Sigmoid colon (tissue), 7 donors: ENCODE measurements around the gene ACO2. TPM values are rescaled to one million over a fixed set of nuclear protein-coding genes. Genes with fewer than 3 reads are reported as not detected.

Experiments used
- DNase-seq: peaks from one replicate; pipeline ENCODE4 v3.0.0-alpha.2; 2019
- H3K27ac ChIP-seq, 4 donors: fragments of 200-600 bp; sonication (generic); one replicate each; pipeline ENCODE4 v1.5.1; 2016 to 2019; ENCODE audit warnings: mild to moderate bottlenecking in 1 of 4
- H3K27me3 ChIP-seq, 3 donors: fragments of 200-600 bp; sonication (generic); one replicate each; pipeline ENCODE4 v1.5.1; 2019; ENCODE audit warnings: mild to moderate bottlenecking in 1 of 3
- H3K36me3 ChIP-seq, 4 donors: fragments of 200-600 bp; sonication (generic); one replicate each; pipeline ENCODE4 v1.5.1; 2016 to 2019
- H3K4me1 ChIP-seq, 4 donors: fragments of 200-600 bp; sonication (generic); one replicate each; pipeline ENCODE4 v1.5.1; 2017 to 2019
- H3K4me3 ChIP-seq, 4 donors: fragments of 200-600 bp; sonication (generic); one replicate each; pipeline ENCODE4 v1.5.1; 2017 to 2019; ENCODE audit warnings: mild to moderate bottlenecking in 2 of 4, moderate library complexity in 1 of 4
- H3K9me3 ChIP-seq, 4 donors: fragments of 200-600 bp in 3 of 4; sonication (generic) in 3 of 4; one replicate each; pipeline versions ENCODE4 v1.5.1 to v1.6.1; 2013 to 2019
- EP300 ChIP-seq, 4 donors: sonication (generic); formaldehyde crosslinking; IDR thresholded peaks; one replicate each; pipeline ENCODE4 v1.6.1; 2017; ENCODE audit warnings: antibody characterized with exemption in 4 of 4
- POLR2A ChIP-seq, 2 donors: fragments of 450-650 bp; IDR thresholded peaks; one replicate each; pipeline ENCODE4 v1.6.1; 2016; ENCODE audit warnings: antibody characterized with exemption in 2 of 2, mild to moderate bottlenecking in 2 of 2, moderate library complexity in 2 of 2
- POLR2AphosphoS5 ChIP-seq, 4 donors: sonication (generic); formaldehyde crosslinking; IDR thresholded peaks; one replicate each; pipeline ENCODE4 v1.6.1; 2017; ENCODE audit warnings: antibody characterized with exemption in 4 of 4
- WGBS, 2 donors: extraction: QIAGEN DNeasy Blood & Tissue Kit; methylation state at CpG; one replicate each; pipeline ENCODE4 v1.1.7; 2013; 5-methylcytosine and 5-hydroxymethylcytosine counted together
- intact Hi-C: fragments of 100-400 bp; cut with DNase I; formaldehyde crosslinking; loops from one replicate; pipeline ENCODE4 v1.15.1; 2023
- polyA plus RNA-seq, 3 donors: library from polyadenylated mRNA; stranded (reverse); fragments of 200-250 nt; gene quantifications; one replicate each; pipeline ENCODE4 v1.2.3, GENCODE V29; 2013
- total RNA-seq, 4 donors: library from RNA; depleted of rRNA; stranded (reverse); fragments of >200 nt; gene quantifications; one replicate each; pipeline ENCODE4 v1.1.0, GENCODE V29; 2016
- TF ChIP-seq, protein P1 (sequence below), 4 experiments: fragments of 450-650 bp in 3 of 4; fragments of 200-600 bp in 1 of 4; IDR thresholded peaks; one replicate each; pipeline ENCODE4 v1.5.1; 2016 to 2019; ENCODE audit warnings: antibody characterized with exemption in 4 of 4, mild to moderate bottlenecking in 3 of 4, moderate library complexity in 2 of 4
- donor health status: healthy with polysubstance abuse.
- donor health status: Bipolar disorder and iron deficiency.
- donor health status: healthy.

The ACO2 gene
- total and polyA plus RNA-seq, 7 donors: 67.3 to 157 (median 90.3) TPM

DNA sequence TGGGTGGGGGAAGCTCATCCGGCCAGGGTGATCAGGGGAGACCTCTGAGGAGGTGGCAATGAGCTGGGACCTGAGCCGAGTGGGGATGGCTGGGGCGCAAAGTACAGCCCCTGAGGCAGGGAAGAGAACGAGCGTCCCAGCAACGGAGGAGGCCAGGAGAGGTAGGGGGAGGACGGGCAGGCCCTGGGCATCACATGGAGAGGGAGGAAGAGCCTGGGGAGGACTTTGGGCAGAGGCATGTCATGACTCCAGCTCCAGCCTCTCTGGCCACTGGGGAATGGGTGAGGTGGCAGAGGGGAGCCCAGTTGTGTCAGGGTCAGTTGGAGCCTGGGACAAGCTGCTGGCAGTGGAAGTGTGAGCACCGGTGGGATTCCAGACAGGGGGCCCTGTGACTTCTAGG lies 109.2 kb downstream of the ACO2 start:
- WGBS, 2 donors: 94 to 96% methylated on average over 8 of the region's 8 CpGs
- DNase-seq: no peak
- Histone ChIP-seq H3K9me3 (no peaks in the 10 kb centered on the region), H3K36me3 (peaks cover 10 to 62% (median 24%) of the 10 kb centered on the region in 4 donors), H3K4me1 (peaks cover 0 to 13% (median 12%) of the 10 kb centered on the region in 4 donors), H3K4me3 (no peak overlapping the region), H3K27me3 (no peaks in the 10 kb centered on the region), H3K27ac (no peak overlapping the region)
- intact Hi-C loops: no loop called here
- TF ChIP-seq POLR2A (IDR thresholded peaks at IDR 0.05) (no peak), POLR2AphosphoS5 (IDR thresholded peaks at IDR 0.05) (no peak), EP300 (IDR thresholded peaks at IDR 0.05) (no peak)
- TF ChIP-seq, protein P1, sequence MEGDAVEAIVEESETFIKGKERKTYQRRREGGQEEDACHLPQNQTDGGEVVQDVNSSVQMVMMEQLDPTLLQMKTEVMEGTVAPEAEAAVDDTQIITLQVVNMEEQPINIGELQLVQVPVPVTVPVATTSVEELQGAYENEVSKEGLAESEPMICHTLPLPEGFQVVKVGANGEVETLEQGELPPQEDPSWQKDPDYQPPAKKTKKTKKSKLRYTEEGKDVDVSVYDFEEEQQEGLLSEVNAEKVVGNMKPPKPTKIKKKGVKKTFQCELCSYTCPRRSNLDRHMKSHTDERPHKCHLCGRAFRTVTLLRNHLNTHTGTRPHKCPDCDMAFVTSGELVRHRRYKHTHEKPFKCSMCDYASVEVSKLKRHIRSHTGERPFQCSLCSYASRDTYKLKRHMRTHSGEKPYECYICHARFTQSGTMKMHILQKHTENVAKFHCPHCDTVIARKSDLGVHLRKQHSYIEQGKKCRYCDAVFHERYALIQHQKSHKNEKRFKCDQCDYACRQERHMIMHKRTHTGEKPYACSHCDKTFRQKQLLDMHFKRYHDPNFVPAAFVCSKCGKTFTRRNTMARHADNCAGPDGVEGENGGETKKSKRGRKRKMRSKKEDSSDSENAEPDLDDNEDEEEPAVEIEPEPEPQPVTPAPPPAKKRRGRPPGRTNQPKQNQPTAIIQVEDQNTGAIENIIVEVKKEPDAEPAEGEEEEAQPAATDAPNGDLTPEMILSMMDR (IDR thresholded peaks at IDR 0.05): no peak

Other genes with a start within 250 kb of the ACO2 start
- gene CHADL, start 228.2 kb upstream of the ACO2 start, total RNA-seq: 10 to 100 TPM in 3 of 4 donors, 1 to 10 TPM in 1; 3.3 to 25.5 (median 16.5) TPM
- 1 to 10 TPM in 2 of 3 donors, under 1 TPM in 1; 0.46 to 4.2 (median 2.1) TPM for gene CHADL, start 228.2 kb upstream of the ACO2 start, polyA plus RNA-seq
- 10 to 100 TPM; 24.5 to 41.3 (median 33.2) TPM for gene RANGAP1, start 182.9 kb upstream of the ACO2 start, total RNA-seq
- 10 to 100 TPM; 18.7 to 64.8 (median 19.8) TPM for gene RANGAP1, start 182.9 kb upstream of the ACO2 start, polyA plus RNA-seq
- gene ZC3H7B, start 167.6 kb upstream of the ACO2 start, total RNA-seq: 10 to 100 TPM; 20.1 to 32.2 (median 25.8) TPM
- gene ZC3H7B, start 167.6 kb upstream of the ACO2 start, polyA plus RNA-seq: 10 to 100 TPM; 13.2 to 43.3 (median 15.7) TPM
- gene TEF, start 87.2 kb upstream of the ACO2 start, total RNA-seq: 10 to 100 TPM; 21.3 to 30.3 (median 24.8) TPM
- gene TEF, start 87.2 kb upstream of the ACO2 start, polyA plus RNA-seq: 10 to 100 TPM; 12.6 to 14.8 (median 14.4) TPM
- 10 to 100 TPM; 23.2 to 38.2 (median 31.8) TPM for gene TOB2, start 22.3 kb upstream of the ACO2 start, total RNA-seq
- gene TOB2, start 22.3 kb upstream of the ACO2 start, polyA plus RNA-seq: 10 to 100 TPM; 13.2 to 31.9 (median 15.0) TPM
- 10 to 100 TPM; 31.9 to 54.2 (median 44.4) TPM for gene PHF5A, start 425 bp upstream of the ACO2 start, total RNA-seq
- 10 to 100 TPM; 49.2 to 59.6 (median 59.6) TPM for gene PHF5A, start 425 bp upstream of the ACO2 start, polyA plus RNA-seq
- gene POLR3H, start 75.4 kb downstream of the ACO2 start, total RNA-seq: 10 to 100 TPM; 10.3 to 14.4 (median 12.2) TPM
- gene POLR3H, start 75.4 kb downstream of the ACO2 start, polyA plus RNA-seq: 10 to 100 TPM in 1 of 3 donors, 1 to 10 TPM in 2; 4.6 to 19.7 (median 7.2) TPM
- gene CSDC2, start 91.9 kb downstream of the ACO2 start, total RNA-seq: 10 to 100 TPM in 2 of 4 donors, 1 to 10 TPM in 2; 6.4 to 19.9 (median 10.6) TPM
- gene CSDC2, start 91.9 kb downstream of the ACO2 start, polyA plus RNA-seq: 1 to 10 TPM in 1 of 3 donors, under 1 TPM in 2; 0.46 to 1.2 (median 0.60) TPM
- gene PMM1, start 120.7 kb downstream of the ACO2 start, total RNA-seq: 10 to 100 TPM; 35.0 to 58.9 (median 43.6) TPM
- 100 to 1,000 TPM in 1 of 3 donors, 10 to 100 TPM in 2; 52.4 to 102 (median 67.3) TPM for gene PMM1, start 120.7 kb downstream of the ACO2 start, polyA plus RNA-seq
- 10 to 100 TPM; 11.0 to 29.1 (median 16.9) TPM for gene DESI1, start 151.9 kb downstream of the ACO2 start, total RNA-seq
- gene DESI1, start 151.9 kb downstream of the ACO2 start, polyA plus RNA-seq: 10 to 100 TPM; 10.2 to 19.2 (median 12.5) TPM
- 100 to 1,000 TPM; 143 to 220 (median 202) TPM for gene XRCC6, start 152.2 kb downstream of the ACO2 start, total RNA-seq
- gene XRCC6, start 152.2 kb downstream of the ACO2 start, polyA plus RNA-seq: 100 to 1,000 TPM; 141 to 203 (median 149) TPM
- 100 to 1,000 TPM in 2 of 4 donors, 10 to 100 TPM in 2; 69.8 to 121 (median 99.0) TPM for gene SNU13, start 219.8 kb downstream of the ACO2 start, total RNA-seq
- 100 to 1,000 TPM; 103 to 146 (median 125) TPM for gene SNU13, start 219.8 kb downstream of the ACO2 start, polyA plus RNA-seq
- 1 to 10 TPM in 1 of 4 donors, under 1 TPM in 1, not detected in 2; 0.54 to 1.2 TPM for gene MEI1, start 230.4 kb downstream of the ACO2 start, total RNA-seq
- gene MEI1, start 230.4 kb downstream of the ACO2 start, polyA plus RNA-seq: 1 to 10 TPM in 2 of 3 donors, under 1 TPM in 1; 0.60 to 6.4 (median 1.4) TPM